Nephron (organoid): ENCODE results near the gene EIF4A2.

Experiments
- H3K27ac Mint-ChIP-seq, 3 experiments: 2 replicates each; pipeline ENCODE4 v1.8.0; 2020; ENCODE audit warnings: mixed read lengths in 3 of 3, mild to moderate bottlenecking in 2 of 3, moderate library complexity in 1 of 3
- H3K27me3 Mint-ChIP-seq: 2 replicates; pipeline ENCODE4 v1.8.0; 2021; ENCODE audit warnings: low read depth, mild to moderate bottlenecking, moderate library complexity, mixed read lengths
- H3K36me3 Mint-ChIP-seq: 2 replicates; pipeline ENCODE4 v1.8.0; 2020; ENCODE audit warnings: low read depth, mixed read lengths
- H3K4me1 Mint-ChIP-seq: 2 replicates; pipeline ENCODE4 v1.8.0; 2020; ENCODE audit warnings: mixed read lengths
- H3K4me3 Mint-ChIP-seq, 3 experiments: 2 replicates each; pipeline ENCODE4 v1.8.0; 2020; ENCODE audit warnings: mild to moderate bottlenecking in 3 of 3, mixed read lengths in 3 of 3, moderate library complexity in 2 of 3
- H3K9me3 Mint-ChIP-seq: 2 replicates; pipeline ENCODE4 v1.8.0; 2020; ENCODE audit warnings: mixed read lengths
- CTCF ChIP-seq, 3 experiments: fragments of 200-600 bp; sonication (generic); IDR thresholded peaks; one replicate each; pipeline ENCODE4 v1.5.0; 2021; ENCODE audit warnings: antibody characterized with exemption in 3 of 3; ENCODE audit not compliant: unreplicated experiment in 3 of 3

The EIF4A2 gene

GRCh38 chr3:186826410-186826975 lies 43.1 kb downstream of the EIF4A2 start:
- Mint-ChIP-seq H3K4me1 (peaks cover 10% of the 10 kb centered on the region), H3K4me3 (peak overlapping the region; percentile 57 to 75 (median 70)), H3K27ac (no peak overlapping the region), H3K36me3 (no peaks in the 10 kb centered on the region), H3K9me3 (peaks cover 3% of the 10 kb centered on the region), H3K27me3 (peaks cover 86% of the 10 kb centered on the region)
- TF ChIP-seq CTCF (IDR thresholded peaks at IDR 0.05; ENCODE audit: unreplicated experiment in 3 of 3), result no peak

GRCh38 chr3:186826976-186827857 lies 43.8 kb downstream of the EIF4A2 start:
- no peak for TF ChIP-seq CTCF (IDR thresholded peaks at IDR 0.05; ENCODE audit: unreplicated experiment in 3 of 3)

GRCh38 chr3:186828340-186828739 lies 45.0 kb downstream of the EIF4A2 start:
- H3K27me3 Mint-ChIP-seq, result peaks cover 95% of the 10 kb centered on the region
- no peak for TF ChIP-seq CTCF (IDR thresholded peaks at IDR 0.05; ENCODE audit: unreplicated experiment in 3 of 3)
- peaks cover 3% of the 10 kb centered on the region for H3K9me3 Mint-ChIP-seq
- peaks cover 10% of the 10 kb centered on the region for H3K4me1 Mint-ChIP-seq
- no peaks in the 10 kb centered on the region for H3K36me3 Mint-ChIP-seq
- no peak overlapping the region for H3K4me3 Mint-ChIP-seq
- H3K27ac Mint-ChIP-seq, result no peak overlapping the region

More at GRCh38 chr3:186826976-186827857, 43.8 kb downstream of the EIF4A2 start:
- H3K4me3 Mint-ChIP-seq, result peak overlapping the region; percentile 53 to 75 (median 70)
- peaks cover 3% of the 10 kb centered on the region for H3K9me3 Mint-ChIP-seq
- peaks cover 91% of the 10 kb centered on the region for H3K27me3 Mint-ChIP-seq
- H3K36me3 Mint-ChIP-seq, result no peaks in the 10 kb centered on the region
- no peak overlapping the region for H3K27ac Mint-ChIP-seq
- H3K4me1 Mint-ChIP-seq, result peaks cover 10% of the 10 kb centered on the region

- peaks cover 69% of the 10 kb centered on the region for H3K27me3 Mint-ChIP-seq
Measured at GRCh38 chr3:186831798-186832197, 48.4 kb downstream of the EIF4A2 start.

GRCh38 chr3:186832276-186832675 lies 48.9 kb downstream of the EIF4A2 start:
- H3K9me3 Mint-ChIP-seq, result peaks cover 3% of the 10 kb centered on the region
- H3K27me3 Mint-ChIP-seq, result peaks cover 66% of the 10 kb centered on the region
- H3K4me1 Mint-ChIP-seq, result no peaks in the 10 kb centered on the region
- TF ChIP-seq CTCF (IDR thresholded peaks at IDR 0.05; ENCODE audit: unreplicated experiment in 3 of 3), result no peak
- H3K36me3 Mint-ChIP-seq, result no peaks in the 10 kb centered on the region
- no peak overlapping the region for H3K4me3 Mint-ChIP-seq
- H3K27ac Mint-ChIP-seq, result no peak overlapping the region

More at GRCh38 chr3:186831798-186832197, 48.4 kb downstream of the EIF4A2 start:
- H3K9me3 Mint-ChIP-seq, result peaks cover 3% of the 10 kb centered on the region
- no peak overlapping the region for H3K27ac Mint-ChIP-seq
- H3K36me3 Mint-ChIP-seq, result no peaks in the 10 kb centered on the region
- H3K4me1 Mint-ChIP-seq, result no peaks in the 10 kb centered on the region
- no peak for TF ChIP-seq CTCF (IDR thresholded peaks at IDR 0.05; ENCODE audit: unreplicated experiment in 3 of 3)
- no peak overlapping the region for H3K4me3 Mint-ChIP-seq
